K562 (cell line): ENCODE data around the gene SERPIND1. TPM values are rescaled to one million over a fixed set of nuclear protein-coding genes. Genes with fewer than 3 reads are reported as not detected.

ENCODE experiments used
- ATAC-seq: fragments of 200-7000 bp; cut with Tn5 transposase; 3 replicates; pipeline ENCODE4 v1.9.1; 2020; ENCODE audit warnings: moderate library complexity
- BruUV-seq: library from RNA; stranded (reverse); fragments of 400-500 nt; replicated peaks from 2 replicates; lab custom pipeline; 2021; lab: Mats Ljungman, UMichigan
- CTCF ChIA-PET: fragments of 300-600 bp; formaldehyde crosslinking; extraction: SDS; loops from one replicate; lab custom pipeline; 2021; ENCODE audit warnings: low intra/inter-chr PET ratio; lab: Yijun Ruan, JAX
- POLR2A ChIA-PET: fragments of 300-600, 350-650 bp; sonication (Branson Sonifier 250); formaldehyde crosslinking; extraction: SDS; loops from one replicate; lab custom pipeline; 2021; ENCODE audit warnings: antibody characterized with exemption, inconsistent platforms; lab: Yijun Ruan, JAX
- DNase-seq, 4 experiments: peaks; one replicate each; pipeline versions ENCODE4 v3.0.0 to v3.0.0-alpha.2; 2011 to 2018; ENCODE audit warnings: low spot score in 3 of 4, mixed read lengths in 3 of 4; ENCODE audit errors: extremely low read depth in 1 of 4
- FAIRE-seq: peaks from 2 replicates; lab custom pipeline; 2011; peaks lifted over from hg19 to GRCh38; lab: Jason Lieb, UNC
- H2AFZ ChIP-seq: 2 replicates; pipeline ENCODE4 v1.6.0; 2011; ENCODE audit warnings: low read depth, low read length, control low read depth, inconsistent platforms
- H3K27ac ChIP-seq: fragments of 200-600 bp; 3 replicates; pipeline ENCODE4 v1.8.0; 2011; ENCODE audit warnings: low read depth, mild to moderate bottlenecking, control low read depth, inconsistent platforms, low read length, moderate library complexity, mixed read lengths; ENCODE audit errors: extremely low read depth
- H3K27me3 ChIP-seq, 2 experiments: fragments of 300-600 bp in 1 of 2; 2 replicates in 1 of 2; 3 replicates in 1 of 2; pipeline versions ENCODE4 v1.6.0 to v1.8.0; 2011; ENCODE audit warnings: inconsistent platforms in 2 of 2, low read length in 2 of 2, mild to moderate bottlenecking in 1 of 2, mixed read lengths in 1 of 2, moderate library complexity in 1 of 2; ENCODE audit not compliant: control insufficient read depth in 2 of 2, insufficient read depth in 2 of 2
- H3K36me3 ChIP-seq: fragments of 300-600 bp; 3 replicates; pipeline ENCODE4 v1.8.0; 2011; ENCODE audit warnings: mild to moderate bottlenecking, low read length, inconsistent platforms; ENCODE audit not compliant: control insufficient read depth, insufficient read depth
- H3K4me1 ChIP-seq, 2 experiments: fragments of 200-600 bp in 1 of 2; replicated peaks in 1 of 2; 2 replicates in 1 of 2; 3 replicates in 1 of 2; pipeline versions ENCODE4 v1.5.1 to v1.8.0; 2011; ENCODE audit warnings: inconsistent platforms in 2 of 2, low read length in 2 of 2, mild to moderate bottlenecking in 1 of 2, mixed read lengths in 1 of 2, moderate library complexity in 1 of 2; ENCODE audit not compliant: control insufficient read depth in 2 of 2, insufficient read depth in 2 of 2
- H3K4me2 ChIP-seq: 2 replicates; pipeline ENCODE4 v1.6.1; 2011; ENCODE audit warnings: low read length, control low read depth, inconsistent platforms, mixed read lengths; ENCODE audit not compliant: insufficient read depth
- H3K4me3 ChIP-seq: fragments of 200-600 bp; sonication (generic), shearing (Covaris generic); 2 replicates; pipeline ENCODE4 v1.5.1; 2016; ENCODE audit warnings: control low read depth, inconsistent platforms
- H3K79me2 ChIP-seq: fragments of 200-600 bp; 3 replicates; pipeline ENCODE4 v1.8.0; 2011; ENCODE audit warnings: low read length, inconsistent platforms; ENCODE audit not compliant: control insufficient read depth, insufficient read depth
- H3K9ac ChIP-seq, 2 experiments: 2 replicates each; pipeline versions ENCODE4 v1.6.0 to v1.6.1; 2011; ENCODE audit warnings: low read depth in 2 of 2, low read length in 2 of 2, control low read depth in 1 of 2, inconsistent platforms in 1 of 2, mild to moderate bottlenecking in 1 of 2, mixed read lengths in 1 of 2; ENCODE audit not compliant: insufficient read depth in 1 of 2
- H3K9me1 ChIP-seq: one replicate; pipeline ENCODE4 v1.6.0; 2011; ENCODE audit warnings: inconsistent platforms, mild to moderate bottlenecking, low read length, moderate library complexity; ENCODE audit not compliant: control insufficient read depth, insufficient read depth
- H3K9me3 ChIP-seq: replicated peaks from 2 replicates; pipeline ENCODE4 v1.5.1; 2011; ENCODE audit warnings: low read depth, low read length, inconsistent platforms; ENCODE audit not compliant: control insufficient read depth, insufficient read depth
- H4K20me1 ChIP-seq: replicated peaks from 2 replicates; pipeline ENCODE4 v1.6.1; 2011; ENCODE audit warnings: low read length, inconsistent platforms, mixed read lengths; ENCODE audit not compliant: control insufficient read depth, insufficient read depth
- CBFB ChIP-seq: sonication (generic); formaldehyde crosslinking; IDR thresholded peaks from 2 replicates; pipeline ENCODE4 v1.4.0; 2020; ENCODE audit warnings: mild to moderate bottlenecking, missing genetic modification reagents
- MLX ChIP-seq, 2 experiments: fragments of 450-650 bp in 1 of 2; sonication (generic) in 1 of 2; formaldehyde crosslinking; conservative IDR thresholded peaks; 2 replicates each; pipeline versions ENCODE4 v1.4.0 to v1.8.1; 2020 to 2022; ENCODE audit warnings: mild to moderate bottlenecking in 1 of 2, missing genetic modification reagents in 1 of 2
- PPARD ChIP-seq: fragments of 250-450 bp; sonication (Bioruptor Pico); IDR thresholded peaks from 2 replicates; pipeline ENCODE4 v1.8.0; 2022; ENCODE audit warnings: inconsistent platforms, mild to moderate bottlenecking, moderate library complexity
- PURB ChIP-seq: sonication (generic); formaldehyde crosslinking; IDR thresholded peaks from 2 replicates; pipeline ENCODE4 v1.9.0; 2021; ENCODE audit warnings: low read depth, mild to moderate bottlenecking, missing genetic modification reagents
- SMARCB1 ChIP-seq: IDR thresholded peaks from 2 replicates; pipeline ENCODE4 v1.6.1; 2011; ENCODE audit warnings: improper control_type of control experiment, low read depth; ENCODE audit not compliant: insufficient read length
- ZBTB40 ChIP-seq, 2 experiments: fragments of 450-650 bp in 1 of 2; sonication (generic) in 1 of 2; formaldehyde crosslinking in 1 of 2; IDR thresholded peaks; 2 replicates each; pipeline versions ENCODE4 v1.7.1 to v1.9.0; 2016 to 2022; ENCODE audit warnings: inconsistent platforms in 1 of 2, mild to moderate bottlenecking in 1 of 2, missing genetic modification reagents in 1 of 2
- ZNF707 ChIP-seq: fragments of 250-450 bp; sonication (Bioruptor Pico); conservative IDR thresholded peaks from 2 replicates; pipeline ENCODE4 v1.8.0; 2022; ENCODE audit warnings: inconsistent platforms, mild to moderate bottlenecking, moderate library complexity
- WGBS: fragments of 100-300 bp; shearing (Covaris generic); methylation state at CpG from one replicate; pipeline ENCODE4 v1.1.6; 2016; ENCODE audit warnings: low coverage, mixed read lengths; ENCODE audit not compliant: insufficient coverage; ENCODE audit errors: missing lambda C conversion rate; 5-methylcytosine and 5-hydroxymethylcytosine counted together
- in situ Hi-C: fragments of 300-500 bp; cut with MboI; formaldehyde crosslinking; loops from 4 replicates; pipeline ENCODE4 v1.15.0; 2018; ENCODE audit warnings: inconsistent platforms, mixed read lengths
- intact Hi-C: fragments of 100-400 bp; cut with micrococcal nuclease; formaldehyde crosslinking; loops from 2 replicates; pipeline ENCODE4 v1.14.2; 2022
- polyA plus RNA-seq, 8 experiments: library from polyadenylated mRNA; depleted of rRNA in 4 of 8; stranded (reverse) in 5 of 8; unstranded in 3 of 8; fragments of >200 nt; fragmentation: Nextera tagmentation in 2 of 8; fragmentation: Illumina TruSeq in 1 of 8; extraction: Ambion mirVana in 2 of 8; extraction: Trizol in 1 of 8; gene quantifications; 2 replicates each; pipeline versions ENCODE4 v1.2.1 to v1.2.3, GENCODE V29; 2011 to 2014; ENCODE audit warnings: inconsistent platforms in 1 of 8, missing spikeins in 1 of 8
- total RNA-seq, 7 experiments: library from RNA; depleted of rRNA in 6 of 7; stranded (reverse); fragments of >200 nt in 6 of 7; fragmentation: Illumina TruSeq in 2 of 7; extraction: Trizol in 2 of 7; gene quantifications; 2 replicates each; pipeline versions ENCODE4 v1.2.1 to v1.2.3, GENCODE V29; 2011 to 2021; ENCODE audit warnings: low replicate concordance in 1 of 7
- TF ChIP-seq, protein P1 (sequence below): sonication (generic); formaldehyde crosslinking; IDR thresholded peaks from 2 replicates; pipeline ENCODE4 v1.8.1; 2023; ENCODE audit warnings: mild to moderate bottlenecking, missing genetic modification reagents, moderate library complexity

SERPIND1 gene
- total and polyA plus RNA-seq, 9 of the 15 experiments (the other 6 are each of a cell fraction or from before 2014, with no cell fraction given), result 0.04 to 0.11 (median 0.09) TPM; not detected in 6

DNA sequence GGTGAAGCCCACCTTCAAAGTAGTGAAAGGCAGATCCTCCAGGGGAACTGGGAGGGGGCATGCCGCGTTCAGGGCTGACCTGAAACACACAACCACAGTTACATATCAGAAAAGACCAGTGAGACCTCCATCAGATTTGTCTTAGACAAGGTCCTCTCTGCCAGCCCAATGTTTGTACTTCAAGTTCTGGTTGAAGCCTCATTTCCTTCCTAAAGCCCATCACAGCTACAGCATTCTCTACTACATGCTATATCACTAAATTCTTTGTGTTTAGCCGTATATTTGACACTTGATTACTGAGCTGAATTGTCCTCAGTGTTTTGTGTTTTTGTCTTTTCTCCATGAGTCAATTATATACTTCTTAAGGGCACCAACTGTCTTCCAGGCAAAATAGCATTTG lies 44.6 kb downstream of the SERPIND1 start:
- no peak overlapping the region for H3K4me2 ChIP-seq
- peaks cover 5% of the 10 kb centered on the region; the same call in 1 of the 2 replicates for H4K20me1 ChIP-seq
- POLR2A ChIA-PET, result interaction anchor here (1.1 to 13.8 kb wide), 3 partner anchors 9 to 38 kb away, joined by 3 to 172 read pairs (median 7); no protein-coding TSS in a partner anchor
- no peaks in the 10 kb centered on the region for H3K79me2 ChIP-seq
- H3K9me3 ChIP-seq, result no peaks in the 10 kb centered on the region
- H3K9ac ChIP-seq, result no peak overlapping the region
- no TSS peak for BruUV-seq
- peak in 1 of 4 experiments; percentile 52 for DNase-seq
- no peaks in the 10 kb centered on the region for H3K4me1 ChIP-seq
- in situ Hi-C loops, result no loop called here
- no peak overlapping the region for H3K27ac ChIP-seq
- H3K36me3 ChIP-seq, result peaks cover 70% of the 10 kb centered on the region
- no peak for FAIRE-seq
- no peak overlapping the region for H2AFZ ChIP-seq
- H3K9me1 ChIP-seq, result no peaks in the 10 kb centered on the region
- intact Hi-C loops, result no loop called here
- H3K27me3 ChIP-seq, result no peaks in the 10 kb centered on the region
- no peak overlapping the region for H3K4me3 ChIP-seq
- no peak for ATAC-seq
- 72% methylated on average over 3 of the region's 3 CpGs for WGBS
- CTCF ChIA-PET, result no interaction called here
- TF ChIP-seq, protein P1, sequence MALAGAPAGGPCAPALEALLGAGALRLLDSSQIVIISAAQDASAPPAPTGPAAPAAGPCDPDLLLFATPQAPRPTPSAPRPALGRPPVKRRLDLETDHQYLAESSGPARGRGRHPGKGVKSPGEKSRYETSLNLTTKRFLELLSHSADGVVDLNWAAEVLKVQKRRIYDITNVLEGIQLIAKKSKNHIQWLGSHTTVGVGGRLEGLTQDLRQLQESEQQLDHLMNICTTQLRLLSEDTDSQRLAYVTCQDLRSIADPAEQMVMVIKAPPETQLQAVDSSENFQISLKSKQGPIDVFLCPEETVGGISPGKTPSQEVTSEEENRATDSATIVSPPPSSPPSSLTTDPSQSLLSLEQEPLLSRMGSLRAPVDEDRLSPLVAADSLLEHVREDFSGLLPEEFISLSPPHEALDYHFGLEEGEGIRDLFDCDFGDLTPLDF (CRISPR knock-in tag), result 0 out of 2 replicates have a peak, but pooled peaks have one; percentile 17
- TF ChIP-seq SMARCB1 (no peak), CBFB (CRISPR knock-in tag) (no peak), ZNF707 (CRISPR knock-in tag) (0 out of 2 replicates have a peak, but pooled peaks have one; percentile 40), PURB (CRISPR knock-in tag) (0 out of 2 replicates have a peak, but pooled peaks have one; percentile 33), MLX (CRISPR knock-in tag; conservative IDR thresholded peaks at IDR 0.05) (0 out of 4 replicates have a peak, but pooled peaks of 1 of the 2 experiments have one; percentile 39), PPARD (CRISPR knock-in tag) (peak; percentile 44; the same call in 1 of the 2 replicates), ZBTB40 (IDR thresholded peaks at IDR 0.05) (no peak), ZBTB40 (CRISPR knock-in tag; IDR thresholded peaks at IDR 0.05) (0 out of 2 replicates have a peak, but pooled peaks have one; percentile 3)
